Right atrium auricular region (tissue), 2 donors: ENCODE data around the gene DOCK1. TPM values are rescaled to one million over a fixed set of nuclear protein-coding genes. Genes with fewer than 3 reads are reported as not detected.

Experiments used
- DNase-seq: peaks from one replicate; pipeline ENCODE4 v3.0.0-alpha.2; 2019; ENCODE audit warnings: low spot score
- H3K27ac ChIP-seq, 2 donors: fragments of 200-600 bp; sonication (generic); 1 replicate in 1 of 2; 2 replicates in 1 of 2; pipeline ENCODE4 v1.5.1; 2016 to 2019
- H3K27me3 ChIP-seq, 2 donors: fragments of 200-600 bp; sonication (generic); one replicate each; pipeline versions ENCODE4 v1.5.1 to v1.6.0; 2017 to 2019
- H3K36me3 ChIP-seq: fragments of 200-600 bp; sonication (generic); one replicate; pipeline ENCODE4 v1.5.1; 2016
- H3K4me1 ChIP-seq, 2 donors: fragments of 200-600 bp; sonication (generic); one replicate each; pipeline versions ENCODE4 v1.5.1 to v1.6.0; 2017 to 2019
- H3K4me3 ChIP-seq, 2 donors: fragments of 200-600 bp; sonication (generic); 1 replicate in 1 of 2; 2 replicates in 1 of 2; pipeline ENCODE4 v1.5.1; 2017 to 2019; ENCODE audit warnings: mild to moderate bottlenecking in 1 of 2, moderate library complexity in 1 of 2
- H3K9me3 ChIP-seq, 2 donors: fragments of 200-600 bp; sonication (generic); one replicate each; pipeline ENCODE4 v1.5.1; 2019
- CTCF ChIP-seq, 2 donors: fragments of 200-600 bp; sonication (generic); IDR thresholded peaks; one replicate each; pipeline ENCODE4 v1.5.1; 2019; ENCODE audit warnings: antibody characterized with exemption in 2 of 2
- total RNA-seq, 2 donors: library from RNA; depleted of rRNA; stranded (reverse); fragments of >200 nt; gene quantifications; one replicate each; pipeline ENCODE4 v1.1.0, GENCODE V29; 2016

The DOCK1 gene
- total RNA-seq, 2 donors from 2014 or later, result 13.0 to 16.8 TPM

DNA sequence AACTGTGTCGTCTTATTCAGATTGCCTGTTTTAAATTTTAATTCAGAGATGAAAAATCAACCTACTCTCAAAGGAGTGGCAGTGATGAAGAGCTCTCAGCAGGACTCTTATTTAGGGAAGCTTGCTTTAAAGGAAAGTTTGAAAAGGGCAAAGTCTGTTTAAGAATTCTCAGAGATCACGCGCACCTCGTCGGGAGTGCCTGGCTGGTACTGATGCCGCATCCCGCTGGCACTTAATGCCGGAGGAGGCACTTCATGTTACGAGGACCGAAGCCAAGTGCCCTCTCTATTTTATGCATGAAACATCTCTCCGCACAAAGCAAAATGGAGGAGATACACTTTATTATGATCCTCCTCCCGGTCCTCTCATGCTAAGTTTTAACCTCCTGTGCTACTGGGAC is 362.2 kb downstream of the DOCK1 start:
- H3K27me3 ChIP-seq, result no peaks in the 10 kb centered on the region
- no peak overlapping the region for H3K4me3 ChIP-seq
- H3K4me1 ChIP-seq, result no peaks in the 10 kb centered on the region
- H3K36me3 ChIP-seq, result peaks cover 3% of the 10 kb centered on the region
- no peak for TF ChIP-seq CTCF (IDR thresholded peaks at IDR 0.05)
- no peak overlapping the region for H3K27ac ChIP-seq
- no peak for DNase-seq
- no peaks in the 10 kb centered on the region for H3K9me3 ChIP-seq

DNA sequence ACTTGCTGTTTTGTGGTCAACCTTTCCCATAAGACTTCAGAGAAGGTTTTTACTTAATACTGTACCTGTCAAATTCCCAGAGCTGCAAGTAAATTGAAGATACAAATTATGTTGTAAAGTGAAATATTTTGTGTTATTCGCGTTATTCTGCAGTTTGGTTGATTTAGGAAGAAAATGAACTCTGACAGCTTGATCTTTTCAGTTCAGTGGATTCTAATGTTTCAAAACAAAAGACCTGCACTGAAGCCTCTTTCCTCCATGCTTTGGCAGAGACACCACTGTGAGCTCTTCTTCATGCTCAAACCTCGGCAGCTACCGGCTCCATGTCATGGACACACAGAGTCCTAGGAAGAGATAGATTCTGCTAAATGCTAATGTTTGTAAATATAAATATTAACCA is 366.8 kb downstream of the DOCK1 start:
- Histone ChIP-seq H3K36me3 (peaks cover 3% of the 10 kb centered on the region), H3K4me3 (no peak overlapping the region), H3K9me3 (no peaks in the 10 kb centered on the region), H3K27ac (no peak overlapping the region), H3K27me3 (no peaks in the 10 kb centered on the region), H3K4me1 (no peaks in the 10 kb centered on the region)
- no peak for TF ChIP-seq CTCF (IDR thresholded peaks at IDR 0.05)
- no peak for DNase-seq

DNA sequence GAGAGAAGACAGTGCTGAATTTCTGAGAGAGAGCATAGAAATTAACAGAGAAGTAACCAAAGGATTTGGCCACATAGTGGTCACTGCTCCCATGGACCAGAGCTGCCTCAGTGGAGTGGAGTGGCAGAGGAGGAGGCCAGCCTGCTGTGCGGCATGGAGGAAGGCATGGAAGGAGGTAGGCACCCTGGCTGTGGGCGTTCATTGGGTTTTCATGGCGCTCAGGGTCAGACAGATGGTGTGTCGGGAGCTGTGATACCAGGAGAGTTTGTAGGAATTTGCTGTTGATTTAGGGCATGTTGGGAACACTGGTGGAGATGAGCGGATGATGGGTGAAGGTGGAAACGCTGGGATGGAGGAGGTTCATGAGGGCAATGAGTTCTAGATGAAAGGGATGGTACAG is 370.0 kb downstream of the DOCK1 start:
- Histone ChIP-seq H3K36me3 (peaks cover 3% of the 10 kb centered on the region), H3K9me3 (no peaks in the 10 kb centered on the region), H3K27ac (no peak overlapping the region), H3K4me3 (no peak overlapping the region), H3K27me3 (no peaks in the 10 kb centered on the region), H3K4me1 (no peaks in the 10 kb centered on the region)
- TF ChIP-seq CTCF (IDR thresholded peaks at IDR 0.05), result no peak
- no peak for DNase-seq

GRCh38 chr10:127275793-127276450 is 370.7 kb downstream of the DOCK1 start:
- Histone ChIP-seq H3K9me3 (no peaks in the 10 kb centered on the region), H3K27ac (no peak overlapping the region), H3K4me3 (no peak overlapping the region), H3K36me3 (peaks cover 3% of the 10 kb centered on the region), H3K4me1 (no peaks in the 10 kb centered on the region), H3K27me3 (no peaks in the 10 kb centered on the region)
- no peak for DNase-seq
- no peak for TF ChIP-seq CTCF (IDR thresholded peaks at IDR 0.05)

DNA sequence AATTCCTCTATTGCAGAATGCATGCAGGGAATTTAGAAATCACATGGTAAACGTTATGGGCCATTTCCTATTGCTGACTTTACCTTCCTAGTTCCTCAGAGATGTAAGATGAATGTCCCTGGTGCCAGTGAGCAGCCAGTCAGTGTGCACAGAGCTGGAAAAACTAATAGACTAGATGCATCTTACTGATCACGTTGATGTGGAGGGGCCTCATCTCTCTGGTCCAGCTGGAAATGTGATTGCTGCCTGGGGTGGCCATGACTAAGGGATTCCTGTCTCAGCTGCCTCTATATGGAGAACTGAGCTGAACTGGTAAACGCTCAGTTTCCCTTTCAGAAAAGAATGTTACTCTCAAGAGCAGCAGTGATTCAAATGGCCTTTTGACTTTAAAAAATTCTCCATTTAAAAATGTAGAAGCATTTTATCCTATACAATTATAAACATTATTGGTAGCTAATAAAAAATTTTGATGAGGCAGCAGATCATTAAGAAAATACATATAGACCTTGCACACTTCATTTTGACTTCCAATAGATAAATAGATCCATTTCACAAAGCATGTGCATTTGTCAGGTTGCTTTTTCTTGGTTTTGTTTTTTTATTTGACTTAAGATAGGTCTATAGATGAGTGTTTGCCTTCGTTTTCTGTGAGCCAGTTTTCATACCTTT is 371.7 kb downstream of the DOCK1 start:
- H3K4me3 ChIP-seq, result no peak overlapping the region
- no peaks in the 10 kb centered on the region for H3K9me3 ChIP-seq
- DNase-seq, result no peak
- peaks cover 3% of the 10 kb centered on the region for H3K36me3 ChIP-seq
- no peaks in the 10 kb centered on the region for H3K4me1 ChIP-seq
- no peak overlapping the region for H3K27ac ChIP-seq
- no peak for TF ChIP-seq CTCF (IDR thresholded peaks at IDR 0.05)
- no peaks in the 10 kb centered on the region for H3K27me3 ChIP-seq
